ENCODE results near the gene ITPKB. TPM values are rescaled to one million over a fixed set of nuclear protein-coding genes. Genes with fewer than 3 reads are reported as not detected.
"Not testable (repeated sequence)": the region's sequence is repeated elsewhere in the genome, so short reads cannot be mapped to it uniquely, and the experiment has no call there.

Gene ITPKB
- 29.4 TPM for total RNA-seq

DNA sequence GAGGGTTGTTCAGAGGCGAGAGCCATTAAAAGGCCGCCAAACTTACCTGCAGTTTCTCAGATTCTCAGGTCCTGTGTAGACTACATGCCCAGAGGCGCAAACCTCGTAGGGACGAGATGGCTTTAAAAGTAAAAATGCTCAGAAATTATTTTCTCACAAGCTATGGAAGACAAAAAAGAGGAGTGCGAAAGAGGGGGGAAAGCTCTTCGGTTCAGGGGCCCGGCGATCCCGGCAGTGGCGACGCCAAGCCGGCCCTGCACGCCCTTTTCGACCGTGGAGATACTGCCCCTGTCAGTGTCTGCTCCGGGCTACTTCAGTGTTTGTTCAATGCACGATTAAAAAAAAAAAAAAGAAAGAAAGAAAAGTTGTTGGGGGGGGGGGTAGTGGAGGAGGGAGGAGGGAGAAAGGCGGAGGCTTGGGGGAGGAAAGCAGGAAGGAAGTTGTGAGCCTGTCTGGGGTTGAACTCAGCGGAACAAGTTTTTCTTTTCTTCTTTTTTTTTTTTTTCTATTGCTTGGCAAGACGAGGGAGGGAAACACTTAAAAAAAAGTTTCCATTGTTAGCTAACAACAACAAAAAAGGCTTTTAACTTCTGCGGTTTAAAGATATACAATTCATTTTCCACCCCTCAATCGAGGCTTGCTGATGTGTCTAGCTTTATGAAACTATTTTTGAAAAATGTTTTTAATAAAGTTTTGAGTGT is at the start of gene ITPKB:
ITPKB (minus strand) TSS at position 288 of the 701 bp plus-strand sequence. CDS start 1,824 bp downstream, outside the sequence.
- DNase-seq (ENCODE audit: low spot score), result peak; percentile 70

- DNase-seq (ENCODE audit: low spot score), result no peak
These were observed 48.6 kb upstream of the ITPKB start for GRCh38 chr1:226787638-226788037.

DNA sequence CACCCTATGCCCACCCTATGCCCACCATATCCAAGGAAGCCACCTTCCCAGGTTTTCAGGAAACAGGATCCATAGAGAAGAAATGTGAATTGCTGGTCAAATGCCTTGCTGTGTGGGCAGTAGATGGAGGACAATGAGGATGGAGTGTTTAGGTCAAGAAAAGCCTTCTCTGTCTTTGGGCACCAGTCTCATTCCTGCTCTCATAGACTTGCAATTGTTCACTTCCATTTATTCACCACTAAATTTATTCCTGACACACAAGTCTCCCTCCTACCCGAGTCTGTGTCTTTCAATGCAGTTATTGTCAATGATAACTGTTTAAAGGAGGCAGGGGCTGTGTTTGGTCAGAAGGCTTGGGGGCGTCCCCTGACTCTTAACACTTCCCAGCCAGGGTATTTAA is 48.0 kb upstream of the ITPKB start:
- no peak for DNase-seq (ENCODE audit: low spot score)

DNA sequence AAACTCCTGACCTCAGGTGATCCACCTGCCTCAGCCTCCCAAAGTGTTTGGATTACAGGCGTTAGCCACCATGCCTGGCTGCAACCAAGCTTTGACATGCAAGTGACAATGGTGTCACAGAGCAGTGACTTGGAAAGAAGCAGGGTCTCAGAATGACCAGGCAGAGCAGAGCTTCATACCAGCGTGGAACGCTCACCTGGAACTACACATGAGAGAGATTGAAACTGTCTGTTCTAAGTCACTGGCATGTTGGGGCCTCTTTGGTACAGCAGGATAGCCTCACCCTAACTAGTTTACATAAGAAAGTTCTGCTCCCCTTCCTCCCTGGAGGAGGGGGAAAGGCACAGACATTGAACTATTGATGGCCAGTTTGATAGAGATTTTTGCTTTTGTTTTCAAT is 47.5 kb upstream of the ITPKB start:
- no peak for DNase-seq (ENCODE audit: low spot score)

GRCh38 chr1:226785805-226786204 is 46.7 kb upstream of the ITPKB start:
- no peak for DNase-seq (ENCODE audit: low spot score)

GRCh38 chr1:226784081-226785049 is 45.3 kb upstream of the ITPKB start:
- DNase-seq (ENCODE audit: low spot score), result no peak

GRCh38 chr1:226782845-226783601 is 43.9 kb upstream of the ITPKB start:
- DNase-seq (ENCODE audit: low spot score), result no peak

DNA sequence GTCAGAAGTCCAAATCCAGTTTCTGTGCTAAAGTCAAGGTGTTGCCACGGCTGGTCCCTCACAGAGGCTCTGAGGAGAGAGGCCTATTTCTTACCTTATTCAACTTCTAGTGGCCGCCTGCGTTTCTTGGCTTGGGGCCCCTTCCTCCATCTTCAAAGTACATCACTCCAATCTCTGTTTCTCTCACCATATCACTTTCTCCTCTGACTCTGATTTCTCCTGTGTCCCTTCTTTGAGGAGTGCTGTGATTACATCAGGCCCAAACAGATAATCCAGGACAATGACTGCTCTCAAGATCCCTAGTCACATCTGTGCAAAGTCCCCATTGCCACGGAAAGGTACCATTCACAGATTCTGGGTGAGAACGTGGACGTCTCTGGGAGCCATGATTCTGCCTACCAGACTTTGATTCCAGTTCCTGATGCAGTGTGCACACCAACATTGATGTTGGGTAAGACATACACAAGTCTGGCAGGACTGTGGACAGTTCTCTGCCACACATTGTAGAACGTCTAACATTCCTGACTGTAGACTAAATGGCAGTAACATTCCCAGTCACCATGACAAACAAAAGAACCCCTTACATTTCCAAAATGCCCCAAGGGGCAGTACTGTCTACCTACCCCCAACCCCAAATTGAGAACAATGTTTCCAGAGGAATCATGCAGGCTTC is 43.0 kb upstream of the ITPKB start:
- DNase-seq (ENCODE audit: low spot score), result no peak

DNA sequence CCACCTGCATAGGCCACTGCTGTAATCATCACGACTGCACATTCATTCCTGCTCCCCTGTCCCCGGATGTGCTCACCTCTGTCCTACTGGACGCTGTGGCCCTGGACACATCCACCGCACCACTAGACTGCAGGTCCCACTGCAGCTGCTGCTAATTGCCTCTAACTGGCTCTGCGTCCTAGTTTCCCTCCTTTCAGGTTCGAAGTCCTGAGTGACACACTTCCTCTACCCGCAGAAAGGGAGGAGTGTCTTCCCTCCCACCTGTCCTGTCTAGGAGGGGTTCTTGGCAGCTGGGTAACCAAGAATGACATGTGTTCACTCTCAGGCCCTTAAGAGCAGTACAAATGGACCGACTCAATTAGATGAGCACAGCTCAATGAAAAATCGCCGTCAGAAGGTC is 40.5 kb upstream of the ITPKB start:
- DNase-seq (ENCODE audit: low spot score), result no peak

DNA sequence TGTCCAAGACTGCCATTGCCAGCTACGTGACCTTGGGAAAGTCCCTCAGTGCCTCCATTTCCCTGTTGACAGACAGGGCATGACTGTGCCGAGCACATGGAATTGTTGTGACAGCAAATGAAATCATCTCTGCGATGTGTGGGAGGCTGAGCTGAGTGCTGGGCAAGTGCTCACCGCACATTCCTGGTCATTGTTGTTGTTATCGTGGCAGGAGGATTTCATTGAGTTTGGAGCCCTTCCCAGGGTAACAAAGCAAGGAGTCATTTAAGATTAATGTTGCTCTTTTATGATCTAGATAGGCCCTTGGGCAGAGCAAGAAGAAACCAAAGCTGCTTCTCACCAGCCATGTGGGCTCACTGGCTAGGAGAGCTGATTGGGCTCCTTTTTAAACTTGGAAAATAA is 39.6 kb upstream of the ITPKB start:
- DNase-seq (ENCODE audit: low spot score), result no peak

DNA sequence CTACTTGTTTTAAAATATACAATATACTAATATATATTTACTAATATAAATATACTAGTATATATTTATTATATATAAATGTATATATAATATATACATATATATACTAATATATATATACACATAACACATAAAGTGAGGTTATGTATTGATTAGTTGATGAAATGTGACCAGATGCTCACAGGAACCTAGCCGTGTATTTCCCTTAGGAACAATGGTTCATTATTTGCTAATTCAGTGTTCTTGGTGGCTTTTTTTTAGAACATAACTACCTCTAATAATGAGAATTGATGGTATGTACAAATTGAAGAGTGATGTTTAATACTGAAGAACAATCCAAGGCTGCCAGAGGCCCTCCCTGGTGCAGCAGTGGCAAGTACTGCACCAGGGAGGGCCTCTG is 37.9 kb upstream of the ITPKB start:
- no peak for DNase-seq (ENCODE audit: low spot score)

DNA sequence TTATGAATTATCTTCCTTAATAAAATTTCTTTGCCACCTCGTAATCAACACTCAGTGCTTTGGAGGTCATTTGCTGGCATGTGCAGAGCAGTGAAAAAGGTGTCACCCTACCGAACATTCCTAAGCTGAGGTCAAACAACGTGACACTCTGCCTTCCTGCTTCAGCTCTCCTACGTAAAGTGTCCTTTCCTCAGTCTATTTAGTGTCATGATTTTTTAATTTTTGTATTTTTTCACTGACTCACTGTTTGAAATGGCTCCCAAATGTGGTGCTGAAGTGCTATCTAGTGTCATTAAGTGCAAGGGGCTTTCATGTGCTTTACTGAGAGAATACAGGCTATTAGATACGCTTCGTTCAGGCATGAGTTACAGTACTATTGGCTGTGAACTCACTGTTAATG is 37.0 kb upstream of the ITPKB start:
- DNase-seq (ENCODE audit: low spot score), result no peak

DNA sequence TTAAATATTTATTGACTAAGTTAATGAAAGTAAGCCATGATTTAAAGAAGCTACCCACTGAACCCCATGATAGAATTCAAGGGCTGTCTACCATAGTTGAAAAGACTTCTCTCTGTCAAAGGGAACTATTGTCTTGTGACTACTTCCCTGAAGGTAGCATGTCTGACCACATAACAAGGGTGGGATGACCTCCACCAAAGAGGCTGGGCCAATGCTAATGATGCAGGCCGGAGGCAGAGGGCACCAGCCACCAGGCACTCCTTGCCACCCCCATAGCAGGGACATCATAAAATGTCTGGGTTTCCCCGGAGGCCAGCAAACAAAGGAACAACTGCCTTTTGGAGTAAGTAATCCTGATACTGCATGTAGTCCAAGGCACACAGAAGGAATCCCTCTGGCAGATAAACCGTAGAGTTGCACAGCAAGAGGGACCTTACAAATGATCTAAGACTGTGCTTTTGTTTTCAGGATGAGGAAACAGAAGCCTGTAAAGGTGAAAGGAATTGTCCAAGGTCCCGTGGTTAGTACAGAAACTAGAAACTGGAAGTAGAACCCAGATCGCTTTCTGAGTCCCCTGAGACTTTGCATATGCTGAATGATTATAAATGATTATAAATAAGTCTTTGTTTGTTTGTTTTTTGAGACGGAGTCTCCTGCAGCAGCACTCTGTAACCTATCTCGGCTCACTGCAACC is 33.5 kb upstream of the ITPKB start:
- no peak for DNase-seq (ENCODE audit: low spot score)

- DNase-seq (ENCODE audit: low spot score), result not testable (repeated sequence)
These were observed 28.1 kb upstream of the ITPKB start for GRCh38 chr1:226767170-226767569.

- no peak for DNase-seq (ENCODE audit: low spot score)
These were observed 27.5 kb upstream of the ITPKB start for GRCh38 chr1:226766565-226766964.

- DNase-seq (ENCODE audit: low spot score), result no peak
These were observed 25.5 kb upstream of the ITPKB start for GRCh38 chr1:226764533-226764932.

DNA sequence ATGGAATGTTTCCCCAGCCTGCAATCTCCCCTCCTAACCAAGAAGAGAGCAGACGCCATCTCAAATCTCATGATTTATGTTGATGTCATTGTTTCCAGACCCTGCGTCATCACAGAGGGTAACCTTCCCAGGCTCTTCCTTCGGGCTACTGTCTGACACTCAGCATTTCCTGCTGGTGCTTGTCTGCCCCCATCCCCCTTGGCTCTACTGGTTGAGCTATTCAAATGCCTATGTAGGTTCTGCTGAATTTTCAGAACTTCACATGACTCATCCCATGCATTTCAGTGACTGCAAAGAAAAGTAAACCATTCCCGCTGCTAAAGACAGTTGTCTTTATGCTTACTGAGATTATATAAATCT is 24.8 kb upstream of the ITPKB start:
- DNase-seq (ENCODE audit: low spot score), result no peak

GRCh38 chr1:226762988-226763904 is 24.2 kb upstream of the ITPKB start:
- DNase-seq (ENCODE audit: low spot score), result no peak

- DNase-seq (ENCODE audit: low spot score), result no peak
These were observed 23.0 kb upstream of the ITPKB start for GRCh38 chr1:226762055-226762454.

- no peak for DNase-seq (ENCODE audit: low spot score)
These were observed 22.2 kb upstream of the ITPKB start for GRCh38 chr1:226761322-226761721.

Measured in ureter (tissue), 1 donor.